D721Med (cell line): ENCODE data around the gene NR2F6.

Source experiments
- DNase-seq: peaks from one replicate; pipeline ENCODE4 v3.0.0; 2011; ENCODE audit warnings: low spot score; ENCODE audit not compliant: insufficient read length
- FAIRE-seq: peaks from 2 replicates; lab custom pipeline; 2011; peaks lifted over from hg19 to GRCh38; lab: Jason Lieb, UNC
- CTCF ChIP-seq: IDR thresholded peaks from 2 replicates; pipeline ENCODE4 v1.5.1; 2012; ENCODE audit warnings: mild to moderate bottlenecking, control low read depth; ENCODE audit not compliant: insufficient read depth; ENCODE audit errors: missing control alignments

Gene NR2F6

GRCh38 chr19:17214508-17215126 is 31.1 kb downstream of the NR2F6 start:
- TF ChIP-seq CTCF = no peak
- FAIRE-seq = no peak
- no peak for DNase-seq

DNA sequence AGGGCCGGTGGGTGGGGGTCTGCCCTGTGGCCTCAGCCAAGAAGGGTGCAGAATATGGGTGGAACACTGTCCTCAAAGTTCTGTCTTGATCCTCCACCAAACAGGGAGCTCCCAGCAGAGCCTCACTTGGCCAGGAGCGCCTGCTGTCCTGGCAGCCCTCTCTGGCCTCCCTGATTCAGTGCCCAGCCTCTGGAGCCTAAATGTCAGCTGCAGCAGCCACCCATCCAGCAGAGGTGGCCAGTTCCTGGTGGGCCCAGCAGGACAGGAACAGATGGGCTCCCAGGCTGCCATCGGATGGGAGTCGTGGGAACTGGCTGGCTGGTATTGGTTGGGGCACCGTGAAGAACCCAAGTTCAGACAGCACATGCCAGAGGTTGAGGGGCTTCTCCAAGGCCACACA is 32.4 kb downstream of the NR2F6 start:
- no peak for FAIRE-seq
- TF ChIP-seq CTCF = no peak
- no peak for DNase-seq

- TF ChIP-seq CTCF = no peak
- DNase-seq (no peak), FAIRE-seq (no peak)
These were observed 33.9 kb downstream of the NR2F6 start for GRCh38 chr19:17211547-17212446.

DNA sequence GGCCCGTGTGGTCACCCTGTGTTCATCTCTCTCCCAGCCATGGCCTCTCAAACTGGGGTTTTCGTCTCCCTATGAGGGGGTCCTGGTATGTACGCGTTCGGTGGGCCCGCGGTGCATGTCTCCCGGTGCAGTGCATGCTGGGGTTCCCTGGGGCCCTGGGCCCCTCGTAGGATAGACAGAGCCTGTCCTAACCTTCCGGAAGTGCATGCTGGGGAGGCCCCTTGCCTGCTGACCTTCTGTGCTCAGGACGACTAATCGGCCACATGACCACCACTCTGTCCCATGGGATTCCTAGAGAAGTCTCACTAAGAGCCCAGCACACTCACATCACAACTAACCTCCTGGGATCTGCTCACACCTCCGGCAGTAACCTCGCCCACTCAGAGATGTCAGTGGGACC is 35.4 kb downstream of the NR2F6 start:
- no peak for FAIRE-seq
- TF ChIP-seq CTCF = no peak
- no peak for DNase-seq

- no peak for TF ChIP-seq CTCF
- no peak for DNase-seq
- no peak for FAIRE-seq
These were observed 36.3 kb downstream of the NR2F6 start for GRCh38 chr19:17209126-17210036.

DNA sequence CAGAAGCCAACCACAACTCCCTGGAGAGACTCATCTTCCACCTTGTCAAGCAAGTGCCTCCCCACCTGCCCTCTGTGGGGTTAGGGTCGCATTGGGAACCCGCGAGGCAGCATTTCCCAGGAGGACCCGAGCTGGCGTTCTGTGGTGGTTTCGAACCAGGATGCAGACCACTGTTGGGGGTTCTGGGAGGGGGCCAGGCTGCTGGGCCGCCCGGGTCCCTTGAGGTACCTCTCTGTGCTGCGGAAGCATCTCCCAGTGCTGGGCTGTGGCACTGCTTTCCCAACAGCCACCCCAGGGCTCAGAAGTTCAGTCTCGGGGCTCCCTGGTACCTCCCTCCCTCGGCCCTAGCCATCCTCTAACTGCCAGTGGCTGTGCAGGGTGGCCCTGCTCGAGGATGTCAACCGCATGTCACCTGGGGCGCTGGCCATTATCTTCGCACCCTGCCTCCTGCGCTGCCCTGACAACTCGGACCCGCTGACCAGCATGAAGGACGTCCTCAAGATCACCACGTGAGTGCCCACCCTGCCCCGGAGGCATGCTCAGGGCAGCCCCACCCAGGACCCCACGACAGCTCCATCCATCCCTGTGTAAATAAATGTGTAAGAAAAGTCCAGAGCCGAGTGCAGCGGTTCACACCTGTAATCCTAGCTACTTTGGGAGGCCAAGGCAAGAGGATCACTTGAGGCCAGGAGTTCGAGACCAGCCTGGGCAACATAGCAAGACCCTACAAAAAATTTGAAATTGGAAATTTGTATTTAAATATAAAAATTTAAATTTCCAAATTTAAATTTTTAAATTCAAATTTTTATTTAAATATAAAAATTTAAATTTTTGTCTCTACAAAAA is 38.8 kb downstream of the NR2F6 start:
- no peak for DNase-seq
- TF ChIP-seq CTCF = no peak
- no peak for FAIRE-seq
